Heart left ventricle (tissue), 13 donors: ENCODE results near the gene MUC15.
"Not testable (repeated sequence)": the region's sequence is repeated elsewhere in the genome, so short reads cannot be mapped to it uniquely, and the experiment has no call there.

Source experiments
- CTCF ChIP-seq, 12 donors: fragments of 200-600 bp; sonication (generic) in 4 of 12; IDR thresholded peaks; one replicate each; pipeline versions ENCODE4 v1.5.0 to v1.8.0; 2018 to 2022; ENCODE audit warnings: antibody characterized with exemption in 12 of 12, mild to moderate bottlenecking in 5 of 12
- POLR2A ChIP-seq, 2 donors: fragments of 450-650 bp; IDR thresholded peaks; one replicate each; pipeline ENCODE4 v1.6.1; 2017; ENCODE audit warnings: antibody characterized with exemption in 2 of 2, mild to moderate bottlenecking in 2 of 2, moderate library complexity in 2 of 2
- donor health status: ischemic (EF 13 %, LVEDD 7.1; RV severe dilation, severe dysfunction).
- donor health status: DM: no; HTN: yes; CAD: no.
- donor health status: DM: no; HTN: no; CAD: no.
- donor health status: ischemic (EF 25% LVEDD 6.9; RV normal size, moderate dysfunction).
- donor health status: ischemic (EF 25% LVEDD 5.7; RV mildly dilated, moderate dysfunction).
- donor health status: ischemic (EF 35%, LVEDD 5.7; RV mildly dilated, moderate dysfunction).
- donor health status: nonischemic (EF 11% LVEDD 7.7; RV severe dilation, severe dysfunction).
- donor health status: DM: yes; HTN: yes; CAD: no.
- donor health status: PGD.
- donor health status: ischemic (EF 29% LVEDD 5.4; RV normal size, mild dysfunction).
- donor health status: nonischemic (EF 23%, LVEDD 6.1; RV moderate dilation, normal function).

- TF ChIP-seq CTCF, POLR2A (IDR thresholded peaks at IDR 0.05): not testable (repeated sequence)
Measured at GRCh38 chr11:26595207-26595865, 23.3 kb upstream of the MUC15 start.
